DND-41 (cell line): Measurements from ENCODE around the gene NEU2.

Experiments used
- ATAC-seq: fragments of 200-7000 bp; cut with Tn5 transposase; 3 replicates; pipeline ENCODE4 v1.9.1; 2021; ENCODE audit warnings: low read depth; ENCODE audit not compliant: insufficient read depth
- DNase-seq: peaks from one replicate; pipeline ENCODE4 v3.0.0-alpha.2; 2020
- H2AFZ ChIP-seq: 2 replicates; pipeline ENCODE4 v1.6.0; 2012; ENCODE audit warnings: low read depth, low read length
- H3K27ac ChIP-seq: 2 replicates; pipeline ENCODE4 v1.5.1; 2012; ENCODE audit warnings: low read length, inconsistent platforms
- H3K27me3 ChIP-seq: fragments of 200-600 bp; sonication (generic); 2 replicates; pipeline ENCODE4 v1.6.0; 2012; ENCODE audit warnings: low read length, mild to moderate bottlenecking, inconsistent platforms; ENCODE audit not compliant: insufficient read depth, poor library complexity
- H3K36me3 ChIP-seq: 2 replicates; pipeline ENCODE4 v1.5.1; 2012; ENCODE audit warnings: low read length, inconsistent platforms; ENCODE audit not compliant: insufficient read depth
- H3K4me1 ChIP-seq: 2 replicates; pipeline ENCODE4 v1.5.1; 2012; ENCODE audit warnings: mild to moderate bottlenecking, low read length; ENCODE audit not compliant: insufficient read depth
- H3K4me2 ChIP-seq: 2 replicates; pipeline ENCODE4 v1.6.0; 2012; ENCODE audit warnings: mild to moderate bottlenecking, moderate library complexity, low read length, inconsistent platforms; ENCODE audit not compliant: insufficient read depth
- H3K4me3 ChIP-seq, 2 experiments: fragments of 200-600 bp in 1 of 2; shearing (Covaris generic) in 1 of 2; 2 replicates each; pipeline ENCODE4 v1.5.1; 2012 to 2016; ENCODE audit warnings: inconsistent platforms in 2 of 2, low read length in 2 of 2, mild to moderate bottlenecking in 2 of 2, low read depth in 1 of 2, moderate library complexity in 1 of 2
- H3K79me2 ChIP-seq: 2 replicates; pipeline ENCODE4 v1.6.0; 2012; ENCODE audit warnings: low read length, inconsistent platforms; ENCODE audit not compliant: insufficient read depth
- H3K9ac ChIP-seq: 2 replicates; pipeline ENCODE4 v1.6.0; 2012; ENCODE audit warnings: low read depth, mild to moderate bottlenecking, inconsistent platforms, low read length, moderate library complexity
- H3K9me3 ChIP-seq: 2 replicates; pipeline ENCODE4 v1.5.1; 2012; ENCODE audit warnings: low read length, moderate library complexity, mild to moderate bottlenecking, inconsistent platforms; ENCODE audit not compliant: insufficient read depth, severe bottlenecking
- H4K20me1 ChIP-seq: 2 replicates; pipeline ENCODE4 v1.6.0; 2012; ENCODE audit warnings: low read length; ENCODE audit not compliant: insufficient read depth
- CTCF ChIP-seq: IDR thresholded peaks from 2 replicates; pipeline ENCODE4 v1.5.1; 2012; ENCODE audit warnings: borderline replicate concordance, low read length, moderate library complexity, mild to moderate bottlenecking; ENCODE audit not compliant: poor library complexity, severe bottlenecking; ENCODE audit errors: extremely low read depth
- EZH2 ChIP-seq: IDR thresholded peaks from 3 replicates; pipeline ENCODE4 v1.6.1; 2012; ENCODE audit warnings: borderline replicate concordance, low read depth, mild to moderate bottlenecking, moderate library complexity, low read length, inconsistent platforms; ENCODE audit not compliant: severe bottlenecking

Gene NEU2

DNA sequence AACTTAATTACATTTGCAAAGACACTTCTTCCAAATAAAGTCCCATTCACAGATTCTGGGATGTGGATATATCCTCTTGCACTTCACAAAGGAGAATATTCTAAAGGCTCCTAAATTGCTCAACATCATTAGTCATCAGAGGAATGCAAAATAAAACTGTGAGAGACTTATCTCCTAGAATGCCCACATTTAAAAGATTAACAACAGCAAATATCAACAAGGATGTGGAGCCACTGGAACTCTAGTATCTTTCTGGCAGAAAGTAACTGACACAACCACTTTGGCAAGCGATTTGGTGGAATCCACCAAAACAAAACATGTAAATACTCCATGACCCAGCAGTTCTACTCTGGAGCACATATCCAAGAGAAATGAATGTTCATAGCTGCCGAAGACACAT is 4.6 kb downstream of the NEU2 start:
- ATAC-seq (no peak), DNase-seq (no peak)
- Histone ChIP-seq H3K4me2 (no peak overlapping the region), H3K9ac (no peak overlapping the region), H3K27me3 (no peaks in the 10 kb centered on the region), H3K79me2 (no peaks in the 10 kb centered on the region), H3K27ac (no peak overlapping the region), H3K9me3 (peaks cover 4% of the 10 kb centered on the region), H3K4me3 (no peak overlapping the region), H3K36me3 (no peaks in the 10 kb centered on the region), H4K20me1 (no peaks in the 10 kb centered on the region), H3K4me1 (no peaks in the 10 kb centered on the region), H2AFZ (no peak overlapping the region)
- no peak for TF ChIP-seq EZH2
- TF ChIP-seq CTCF = no peak

- DNase-seq (no peak), ATAC-seq (no peak)
- Histone ChIP-seq H3K27ac (no peak overlapping the region), H3K4me3 (no peak overlapping the region), H3K4me1 (no peaks in the 10 kb centered on the region), H3K79me2 (no peaks in the 10 kb centered on the region), H3K9me3 (peaks cover 4% of the 10 kb centered on the region), H3K27me3 (peaks cover 6% of the 10 kb centered on the region), H3K9ac (no peak overlapping the region), H3K4me2 (no peak overlapping the region), H4K20me1 (no peaks in the 10 kb centered on the region), H2AFZ (no peak overlapping the region), H3K36me3 (no peaks in the 10 kb centered on the region)
- TF ChIP-seq CTCF (no peak), EZH2 (no peak)
Observed at GRCh38 chr2:233039212-233039845, 6.9 kb downstream of the NEU2 start.

GRCh38 chr2:233039846-233040530 is 7.5 kb downstream of the NEU2 start:
- Histone ChIP-seq H3K9ac (no peak overlapping the region), H4K20me1 (no peaks in the 10 kb centered on the region), H3K9me3 (peaks cover 4% of the 10 kb centered on the region), H3K4me1 (no peaks in the 10 kb centered on the region), H3K27me3 (peaks cover 6% of the 10 kb centered on the region), H3K4me3 (no peak overlapping the region), H3K27ac (no peak overlapping the region), H3K4me2 (no peak overlapping the region), H3K79me2 (no peaks in the 10 kb centered on the region), H2AFZ (no peak overlapping the region), H3K36me3 (no peaks in the 10 kb centered on the region)
- no peak for ATAC-seq
- TF ChIP-seq CTCF (no peak), EZH2 (no peak)
- no peak for DNase-seq
